Liver (tissue), 9 donors: ENCODE measurements around the gene KCNN3. TPM values are rescaled to one million over a fixed set of nuclear protein-coding genes. Genes with fewer than 3 reads are reported as not detected.

Experiments used
- DNase-seq: peaks from one replicate; pipeline ENCODE4 v3.0.0-alpha.2; 2017; ENCODE audit warnings: low spot score
- H3K27ac ChIP-seq, 2 donors: one replicate each; pipeline ENCODE4 v1.7.0; 2013; ENCODE audit warnings: inconsistent platforms in 2 of 2, low read length in 2 of 2, control low read depth in 1 of 2, low read depth in 1 of 2, mild to moderate bottlenecking in 1 of 2
- H3K27me3 ChIP-seq, 4 donors: one replicate each; pipeline versions ENCODE4 v1.6.1 to v1.7.0; 2013; ENCODE audit warnings: low read length in 3 of 4, inconsistent platforms in 1 of 4, mild to moderate bottlenecking in 1 of 4, moderate library complexity in 1 of 4; ENCODE audit not compliant: control insufficient read depth in 4 of 4, insufficient read depth in 4 of 4
- H3K36me3 ChIP-seq, 4 donors: one replicate each; pipeline versions ENCODE4 v1.6.1 to v1.7.0; 2013; ENCODE audit warnings: low read length in 3 of 4, mild to moderate bottlenecking in 3 of 4, low read depth in 1 of 4, moderate library complexity in 1 of 4; ENCODE audit not compliant: control insufficient read depth in 4 of 4, insufficient read depth in 3 of 4
- H3K4me1 ChIP-seq, 4 donors: one replicate each; pipeline versions ENCODE4 v1.6.1 to v1.7.0; 2013; ENCODE audit warnings: low read length in 3 of 4, mild to moderate bottlenecking in 3 of 4, moderate library complexity in 1 of 4; ENCODE audit not compliant: control insufficient read depth in 4 of 4, insufficient read depth in 4 of 4
- H3K4me3 ChIP-seq, 3 donors: one replicate each; pipeline versions ENCODE4 v1.6.1 to v1.7.0; 2013; ENCODE audit warnings: low read length in 3 of 3, control low read depth in 1 of 3, low read depth in 1 of 3, mild to moderate bottlenecking in 1 of 3
- H3K9ac ChIP-seq, 2 donors: one replicate each; pipeline ENCODE4 v1.7.0; 2013; ENCODE audit warnings: low read length in 2 of 2, mild to moderate bottlenecking in 2 of 2, moderate library complexity in 2 of 2, control low read depth in 1 of 2, low read depth in 1 of 2
- H3K9me3 ChIP-seq, 4 donors: one replicate each; pipeline versions ENCODE4 v1.6.1 to v1.7.0; 2013; ENCODE audit warnings: low read length in 3 of 4; ENCODE audit not compliant: control insufficient read depth in 4 of 4
- ATF3 ChIP-seq: IDR thresholded peaks from 2 replicates; pipeline ENCODE4 v1.6.1; 2016; ENCODE audit warnings: antibody characterized with exemption
- CTCF ChIP-seq: fragments of 150-350 bp; IDR thresholded peaks from 2 replicates; pipeline ENCODE4 v1.5.1; 2017; ENCODE audit warnings: improper control_type of control experiment, low read depth, low read length; ENCODE audit not compliant: missing input control
- EGR1 ChIP-seq, 2 donors: IDR thresholded peaks; 2 replicates each; pipeline ENCODE4 v1.6.1; 2016 to 2018; ENCODE audit warnings: antibody characterized with exemption in 2 of 2, low read depth in 2 of 2
- FOXA1 ChIP-seq: IDR thresholded peaks from 2 replicates; pipeline ENCODE4 v1.6.1; 2016; ENCODE audit warnings: antibody characterized with exemption
- FOXA2 ChIP-seq: IDR thresholded peaks from 2 replicates; pipeline ENCODE4 v1.6.1; 2016; ENCODE audit warnings: antibody characterized with exemption
- GABPA ChIP-seq, 2 donors: IDR thresholded peaks in 1 of 2; conservative IDR thresholded peaks in 1 of 2; 2 replicates each; pipeline ENCODE4 v1.6.1; 2016; ENCODE audit warnings: antibody characterized with exemption in 2 of 2, mild to moderate bottlenecking in 1 of 2, moderate library complexity in 1 of 2
- HNF4G ChIP-seq: IDR thresholded peaks from 2 replicates; pipeline ENCODE4 v1.6.1; 2016; ENCODE audit warnings: antibody characterized with exemption
- JUND ChIP-seq, 2 donors: IDR thresholded peaks; 2 replicates each; pipeline ENCODE4 v1.6.1; 2016; ENCODE audit warnings: antibody characterized with exemption in 2 of 2
- MAX ChIP-seq: IDR thresholded peaks from 2 replicates; pipeline ENCODE4 v1.6.1; 2016; ENCODE audit warnings: antibody characterized with exemption
- NR2F2 ChIP-seq: IDR thresholded peaks from 2 replicates; pipeline ENCODE4 v1.6.1; 2016; ENCODE audit warnings: antibody characterized with exemption
- RAD21 ChIP-seq, 2 donors: IDR thresholded peaks; 2 replicates each; pipeline ENCODE4 v1.6.1; 2016; ENCODE audit warnings: antibody characterized with exemption in 2 of 2, mild to moderate bottlenecking in 2 of 2
- REST ChIP-seq: IDR thresholded peaks from 2 replicates; pipeline ENCODE4 v1.6.1; 2016; ENCODE audit warnings: antibody characterized with exemption, mild to moderate bottlenecking
- RXRA ChIP-seq, 2 donors: IDR thresholded peaks; 2 replicates each; pipeline ENCODE4 v1.6.1; 2017 to 2018; ENCODE audit warnings: antibody characterized with exemption in 2 of 2, mild to moderate bottlenecking in 1 of 2
- SP1 ChIP-seq: IDR thresholded peaks from 2 replicates; pipeline ENCODE4 v1.6.1; 2018; ENCODE audit warnings: antibody characterized with exemption, mild to moderate bottlenecking
- TAF1 ChIP-seq: conservative IDR thresholded peaks from 2 replicates; pipeline ENCODE4 v1.6.1; 2016; ENCODE audit warnings: antibody characterized with exemption, mild to moderate bottlenecking
- YY1 ChIP-seq: IDR thresholded peaks from 2 replicates; pipeline ENCODE4 v1.6.1; 2016; ENCODE audit warnings: antibody characterized with exemption, mild to moderate bottlenecking
- ZBTB33 ChIP-seq: IDR thresholded peaks from 2 replicates; pipeline ENCODE4 v1.6.1; 2016; ENCODE audit warnings: antibody characterized with exemption
- WGBS: extraction: QIAGEN DNeasy Blood & Tissue Kit; methylation state at CpG from one replicate; pipeline ENCODE4 v1.1.7; 2013; 5-methylcytosine and 5-hydroxymethylcytosine counted together
- polyA plus RNA-seq, 2 donors: library from polyadenylated mRNA; stranded (reverse) in 1 of 2; unstranded in 1 of 2; fragments of 200-250 nt in 1 of 2; fragments of >200 nt in 1 of 2; fragmentation: Nextera tagmentation in 1 of 2; extraction: Ambion mirVana in 1 of 2; gene quantifications; one replicate each; pipeline versions ENCODE4 v1.2.1 to v1.2.3, GENCODE V29; 2013 to 2015
- total RNA-seq, 2 donors: library from RNA; depleted of rRNA; stranded (reverse); fragments of >200 nt; gene quantifications; one replicate each; pipeline ENCODE4 v1.2.3, GENCODE V29; 2014
- donor health status: healthy.
- donor health status: healthy.
- donor health status: healthy.
- donor health status: healthy.
- donor health status: healthy.

The KCNN3 gene
- total and polyA plus RNA-seq, 4 donors = 0.09 to 0.68 (median 0.15) TPM

GRCh38 chr1:154833841-154834240, 36.2 kb downstream of the KCNN3 start:
- H3K27me3 ChIP-seq = no peaks in the 10 kb centered on the region
- no peak overlapping the region for H3K9ac ChIP-seq
- H3K4me1 ChIP-seq = no peaks in the 10 kb centered on the region
- H3K27ac ChIP-seq = no peak overlapping the region
- no peak overlapping the region for H3K4me3 ChIP-seq
- H3K9me3 ChIP-seq = no peaks in the 10 kb centered on the region
- no peak for DNase-seq
- no peaks in the 10 kb centered on the region for H3K36me3 ChIP-seq
- WGBS = 83% methylated on average over 5 of the region's 5 CpGs
- TF ChIP-seq FOXA2 (no peak), TAF1 (no peak), FOXA1 (no peak), GABPA (IDR thresholded peaks at IDR 0.05 in 1 of 2, conservative IDR thresholded peaks at IDR 0.05 in 1 of 2) (no peak), JUND (IDR thresholded peaks at IDR 0.05) (no peak), REST (no peak), RAD21 (IDR thresholded peaks at IDR 0.05) (no peak), ATF3 (no peak), MAX (no peak), HNF4G (no peak), YY1 (no peak), ZBTB33 (no peak), CTCF (no peak), SP1 (no peak), EGR1 (IDR thresholded peaks at IDR 0.05; ENCODE audit: low read depth in 2 of 2) (no peak)

GRCh38 chr1:154833209-154833608, 36.9 kb downstream of the KCNN3 start:
- no peak overlapping the region for H3K4me3 ChIP-seq
- no peaks in the 10 kb centered on the region for H3K36me3 ChIP-seq
- no peak overlapping the region for H3K9ac ChIP-seq
- no peaks in the 10 kb centered on the region for H3K4me1 ChIP-seq
- TF ChIP-seq EGR1 (IDR thresholded peaks at IDR 0.05; ENCODE audit: low read depth in 2 of 2) (no peak), NR2F2 (no peak), REST (no peak), ATF3 (no peak), RAD21 (IDR thresholded peaks at IDR 0.05) (no peak), GABPA (IDR thresholded peaks at IDR 0.05 in 1 of 2, conservative IDR thresholded peaks at IDR 0.05 in 1 of 2) (no peak), RXRA (IDR thresholded peaks at IDR 0.05) (no peak), FOXA2 (no peak), HNF4G (no peak), FOXA1 (no peak), CTCF (no peak)
- no peak for DNase-seq
- H3K9me3 ChIP-seq = no peaks in the 10 kb centered on the region
- WGBS = 88% methylated on average over 9 of the region's 9 CpGs
- no peaks in the 10 kb centered on the region for H3K27me3 ChIP-seq
- H3K27ac ChIP-seq = no peak overlapping the region
